GM18873 (cell line): ENCODE results near the gene SGIP1.

Experiments used
- ATAC-seq: cut with Tn5 transposase; IDR thresholded peaks from one replicate; pipeline ENCODE4 v1.9.1; 2021; ENCODE audit warnings: mild to moderate bottlenecking, moderate library complexity, moderate number of reproducible peaks; ENCODE audit not compliant: unreplicated experiment, low FRiP score

The SGIP1 gene

DNA sequence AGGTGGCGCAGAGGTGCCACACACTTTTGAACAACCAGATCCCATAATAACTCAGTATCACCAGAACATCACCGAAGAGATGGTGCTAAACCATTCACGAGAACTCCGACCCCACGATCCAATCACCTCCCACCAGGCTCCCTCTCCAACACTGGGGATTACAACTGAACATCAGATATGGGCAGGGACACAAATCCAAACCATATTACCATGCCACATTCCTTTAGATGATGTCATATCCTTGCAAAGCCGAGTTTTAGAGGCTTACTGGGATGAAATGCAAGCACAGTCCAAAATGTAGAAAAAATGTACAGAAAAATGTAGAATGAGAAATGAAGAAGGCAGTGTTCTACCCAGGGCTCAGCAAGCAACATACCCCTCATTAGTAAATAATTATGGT is 64.7 kb downstream of the SGIP1 start:
- ATAC-seq, result no peak

DNA sequence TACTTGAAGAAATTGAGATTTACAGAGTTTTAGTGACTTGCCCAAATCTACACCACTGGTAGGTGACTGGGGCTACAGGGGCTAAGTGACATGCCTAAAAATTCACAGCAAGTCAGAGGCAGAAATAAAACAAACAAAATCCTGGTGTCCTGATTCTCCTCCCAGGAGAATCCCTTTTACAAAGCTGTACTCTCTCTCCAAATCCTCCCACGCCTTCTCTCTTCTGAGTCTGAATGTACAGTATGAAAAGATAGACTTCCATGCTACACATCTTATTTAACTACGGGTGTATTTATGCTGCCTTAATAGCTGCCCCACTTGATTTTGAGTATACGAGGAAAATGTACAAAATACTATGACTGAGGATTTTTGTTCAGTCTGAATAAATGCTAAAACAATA is 65.4 kb downstream of the SGIP1 start:
- no peak for ATAC-seq

- no peak for ATAC-seq
These were observed 66.2 kb downstream of the SGIP1 start for GRCh38 chr1:66599899-66600737.

- ATAC-seq, result no peak
These were observed 71.6 kb downstream of the SGIP1 start for GRCh38 chr1:66605419-66605997.

- no peak for ATAC-seq
These were observed 72.6 kb downstream of the SGIP1 start for GRCh38 chr1:66606362-66607065.

DNA sequence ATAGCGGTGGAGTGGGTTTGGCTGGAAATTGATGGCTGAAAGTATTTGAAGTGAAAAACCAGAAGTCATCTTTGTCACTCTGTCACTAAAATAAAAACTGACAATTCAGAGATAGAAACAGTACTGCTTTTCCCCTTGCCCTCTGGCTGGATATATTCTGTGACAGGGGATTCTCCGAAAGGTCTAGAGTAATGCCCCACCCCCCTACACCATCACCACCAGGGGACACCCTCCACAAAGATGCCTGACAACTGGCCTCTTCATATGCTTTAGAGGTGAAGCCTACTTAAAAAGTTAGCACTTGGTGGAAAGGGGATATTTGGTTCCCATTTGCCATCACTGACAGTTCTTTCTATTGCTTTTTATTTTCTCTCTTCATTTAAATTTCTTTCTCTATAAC is 73.5 kb downstream of the SGIP1 start:
- ATAC-seq, result no peak

GRCh38 chr1:66613187-66613586 is 79.2 kb downstream of the SGIP1 start:
- ATAC-seq, result no peak

- no peak for ATAC-seq
These were observed 83.6 kb downstream of the SGIP1 start for GRCh38 chr1:66617362-66618184.

GRCh38 chr1:66618390-66618789 is 84.4 kb downstream of the SGIP1 start:
- no peak for ATAC-seq

GRCh38 chr1:66623812-66624211 is 89.9 kb downstream of the SGIP1 start:
- no peak for ATAC-seq

DNA sequence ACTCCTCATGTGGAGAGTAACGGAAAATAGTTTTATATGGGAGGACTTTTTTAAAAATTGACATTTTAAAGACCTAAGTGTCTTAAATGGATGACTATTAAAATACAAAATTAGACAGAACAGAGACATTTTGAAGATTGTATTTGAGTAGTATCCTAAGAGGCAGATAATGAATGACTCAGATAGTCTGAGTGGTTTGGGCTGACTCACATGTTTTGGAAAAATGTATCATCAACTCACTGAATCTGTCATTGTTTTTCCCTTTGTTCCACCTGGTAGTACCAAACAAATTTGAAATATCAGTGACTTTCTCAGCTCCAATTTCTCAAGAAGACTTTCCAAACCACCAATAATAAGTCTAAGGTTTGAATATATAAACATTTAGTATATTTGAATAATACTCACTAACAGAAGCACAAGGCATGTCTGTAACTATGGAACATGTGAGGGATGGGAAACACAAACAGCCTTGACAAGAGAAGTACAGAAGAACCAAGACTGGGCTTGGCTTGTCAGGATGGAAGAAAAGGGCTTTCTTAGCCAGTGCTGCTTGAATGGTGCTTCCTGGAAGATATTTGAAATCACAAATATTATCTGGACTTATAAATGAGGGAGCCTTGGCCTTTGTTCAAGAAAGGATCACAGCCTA is 90.6 kb downstream of the SGIP1 start:
- ATAC-seq, result no peak

- ATAC-seq, result no peak
These were observed 92.3 kb downstream of the SGIP1 start for GRCh38 chr1:66626261-66626660.

GRCh38 chr1:66628926-66629325 is 95.0 kb downstream of the SGIP1 start:
- ATAC-seq, result no peak

DNA sequence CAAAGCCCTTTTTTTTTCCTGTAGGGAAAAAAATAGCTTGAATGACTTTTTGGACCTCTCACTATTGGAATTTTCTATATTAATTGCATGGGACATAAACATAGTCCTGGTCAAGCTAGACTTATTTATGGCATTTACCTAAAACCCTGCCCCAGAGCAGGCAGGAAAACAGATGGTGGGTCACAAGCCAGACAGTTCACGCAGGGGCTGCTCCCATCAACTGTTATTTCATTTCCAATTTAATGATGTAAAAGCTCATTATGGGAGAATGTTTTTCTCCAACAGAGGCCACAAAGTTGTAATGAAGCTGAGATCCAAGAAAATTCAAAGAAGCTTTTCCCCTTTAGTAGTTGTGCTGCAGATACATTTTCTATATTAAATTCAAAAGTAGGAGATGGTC is 99.2 kb downstream of the SGIP1 start:
- ATAC-seq, result no peak

DNA sequence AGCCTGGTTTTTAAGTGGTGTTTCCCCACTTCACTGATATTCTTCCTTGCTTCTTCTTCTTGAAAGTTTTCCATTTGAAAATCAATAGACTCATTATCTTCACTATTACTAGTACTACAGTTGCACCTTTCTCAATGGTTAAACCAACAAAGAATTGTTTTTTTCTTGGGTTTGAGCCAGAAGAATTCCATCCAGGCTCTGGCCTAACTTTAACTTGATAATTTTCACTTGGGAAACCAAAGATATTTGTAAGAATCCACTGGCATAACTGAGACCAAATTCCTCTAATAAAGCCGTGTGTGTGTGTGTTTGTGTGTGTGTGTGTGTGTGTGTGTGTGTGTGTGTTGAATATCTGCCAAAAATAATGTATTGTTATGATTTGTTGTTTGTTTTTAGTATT is 103.2 kb downstream of the SGIP1 start:
- no peak for ATAC-seq

DNA sequence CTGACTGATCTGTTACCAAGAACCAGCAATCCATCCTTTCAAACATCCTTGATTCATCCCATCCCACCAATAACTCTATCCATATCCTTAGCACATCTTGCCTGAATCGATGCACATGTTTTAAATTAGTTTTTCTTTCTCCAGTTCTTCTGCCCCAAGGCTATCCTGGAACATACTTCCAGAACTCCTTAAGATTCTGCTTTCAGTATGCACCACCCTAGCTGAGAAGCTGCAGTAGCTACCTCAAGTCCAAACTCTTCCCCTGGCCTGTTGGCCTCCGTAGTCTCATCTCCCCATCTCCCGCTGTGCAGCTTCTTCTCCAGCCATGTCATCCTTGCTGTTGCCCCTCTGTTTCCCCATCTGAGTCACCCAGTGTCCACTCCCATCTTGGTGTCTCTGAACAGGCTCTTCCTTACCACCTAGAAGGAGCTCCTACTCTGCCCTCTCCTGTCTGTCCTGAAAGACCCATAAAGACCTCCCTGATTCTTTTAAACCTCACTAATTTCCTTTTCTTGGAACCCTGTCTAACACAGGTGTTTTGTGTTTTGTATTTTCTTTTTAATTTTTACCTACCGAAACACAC is 108.0 kb downstream of the SGIP1 start:
- no peak for ATAC-seq

- no peak for ATAC-seq
These were observed 109.0 kb downstream of the SGIP1 start for GRCh38 chr1:66642992-66643391.

- no peak for ATAC-seq
These were observed 110.4 kb downstream of the SGIP1 start for GRCh38 chr1:66644331-66644730.

- no peak for ATAC-seq
These were observed 115.1 kb downstream of the SGIP1 start for GRCh38 chr1:66648901-66649595.
